OCI-LY7 (cell line): ENCODE results near the gene RBMS1.

ENCODE experiments used
- CTCF ChIP-seq: fragments of 200-600 bp; sonication (generic); conservative IDR thresholded peaks from 2 replicates; pipeline ENCODE4 v1.5.1; 2014; ENCODE audit warnings: mild to moderate bottlenecking, antibody characterized with exemption, low read length, moderate library complexity, mixed read lengths
- EZH2phosphoT487 ChIP-seq: fragments of 200-600 bp; sonication (generic); IDR thresholded peaks from 2 replicates; pipeline ENCODE4 v1.6.1; 2018; ENCODE audit warnings: low read depth, borderline replicate concordance, mild to moderate bottlenecking, mixed run types, antibody characterized with exemption, low read length, moderate library complexity, mixed read lengths

- TF ChIP-seq CTCF (no peak), EZH2phosphoT487 (no peak)
Measured at GRCh38 chr2:160343404-160343803, 150.2 kb downstream of the RBMS1 start.
